VCaP (cell line): ENCODE results near the gene GP9.

Experiments used
- H3K27ac ChIP-seq: fragments of 450-650 bp; 2 replicates; pipeline ENCODE4 v1.5.1; 2017
- TF ChIP-seq, protein P1 (sequence below): fragments of 450-650 bp; conservative IDR thresholded peaks from 2 replicates; pipeline ENCODE4 v1.5.1; 2017; ENCODE audit warnings: mild to moderate bottlenecking, moderate library complexity

Gene GP9

DNA sequence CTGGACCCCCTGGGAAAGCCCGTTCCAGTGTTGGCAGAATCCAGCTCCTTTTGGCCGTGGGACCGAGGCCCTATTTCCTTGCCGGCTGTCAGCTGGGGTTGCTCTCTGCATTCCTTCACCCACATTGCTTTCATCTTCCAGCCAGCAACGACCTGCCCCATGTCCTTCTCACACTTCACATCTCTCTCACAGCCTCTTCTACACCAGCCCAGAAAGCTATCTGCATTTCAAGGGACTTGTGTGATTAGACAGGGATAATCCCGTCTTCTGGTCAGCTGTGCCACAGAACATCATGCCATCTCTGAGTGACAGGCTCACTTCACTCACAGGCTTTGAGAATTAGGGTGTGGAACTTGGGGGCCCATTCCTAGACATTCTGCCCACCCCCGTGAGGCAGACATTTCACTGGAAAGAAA, 43.1 kb upstream of the GP9 start:
- TF ChIP-seq, protein P1, sequence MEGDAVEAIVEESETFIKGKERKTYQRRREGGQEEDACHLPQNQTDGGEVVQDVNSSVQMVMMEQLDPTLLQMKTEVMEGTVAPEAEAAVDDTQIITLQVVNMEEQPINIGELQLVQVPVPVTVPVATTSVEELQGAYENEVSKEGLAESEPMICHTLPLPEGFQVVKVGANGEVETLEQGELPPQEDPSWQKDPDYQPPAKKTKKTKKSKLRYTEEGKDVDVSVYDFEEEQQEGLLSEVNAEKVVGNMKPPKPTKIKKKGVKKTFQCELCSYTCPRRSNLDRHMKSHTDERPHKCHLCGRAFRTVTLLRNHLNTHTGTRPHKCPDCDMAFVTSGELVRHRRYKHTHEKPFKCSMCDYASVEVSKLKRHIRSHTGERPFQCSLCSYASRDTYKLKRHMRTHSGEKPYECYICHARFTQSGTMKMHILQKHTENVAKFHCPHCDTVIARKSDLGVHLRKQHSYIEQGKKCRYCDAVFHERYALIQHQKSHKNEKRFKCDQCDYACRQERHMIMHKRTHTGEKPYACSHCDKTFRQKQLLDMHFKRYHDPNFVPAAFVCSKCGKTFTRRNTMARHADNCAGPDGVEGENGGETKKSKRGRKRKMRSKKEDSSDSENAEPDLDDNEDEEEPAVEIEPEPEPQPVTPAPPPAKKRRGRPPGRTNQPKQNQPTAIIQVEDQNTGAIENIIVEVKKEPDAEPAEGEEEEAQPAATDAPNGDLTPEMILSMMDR: no peak
- H3K27ac ChIP-seq: no peak overlapping the region

- H3K27ac ChIP-seq: no peak overlapping the region
- TF ChIP-seq, protein P1: no peak
Measured at GRCh38 chr3:129018271-129018670, 42.3 kb upstream of the GP9 start.

GRCh38 chr3:129018751-129019150, 41.8 kb upstream of the GP9 start:
- TF ChIP-seq, protein P1: no peak

DNA sequence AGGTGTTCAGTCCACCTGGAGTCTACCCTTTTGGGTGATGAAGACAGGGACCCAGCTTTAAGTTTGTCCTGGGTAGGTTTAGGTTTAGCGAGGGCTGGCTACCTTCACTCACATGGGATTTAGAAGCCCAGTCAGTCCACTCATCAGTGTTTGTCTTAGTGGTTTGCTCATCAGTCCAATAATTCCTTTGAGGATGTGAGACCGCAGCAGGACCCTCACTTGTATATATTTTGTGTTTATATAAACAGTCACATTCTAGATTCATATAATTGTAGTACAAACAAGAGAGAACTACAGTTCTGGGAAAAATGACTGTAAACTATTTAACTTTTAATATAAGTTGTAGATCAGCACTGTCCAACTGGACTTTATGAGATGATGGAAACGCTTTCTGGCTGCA, 41.3 kb upstream of the GP9 start:
- TF ChIP-seq, protein P1: no peak

More at GRCh38 chr3:129018751-129019150, 41.8 kb upstream of the GP9 start:
- H3K27ac ChIP-seq: no peak overlapping the region

GRCh38 chr3:129020691-129021090, 39.9 kb upstream of the GP9 start:
- TF ChIP-seq, protein P1: no peak
- H3K27ac ChIP-seq: no peak overlapping the region

More for the DNA sequence above, 41.3 kb upstream of the GP9 start:
- no peak overlapping the region for H3K27ac ChIP-seq

- TF ChIP-seq, protein P1: no peak
- H3K27ac ChIP-seq: no peak overlapping the region
Measured at GRCh38 chr3:129021140-129021551, 39.4 kb upstream of the GP9 start.

- no peak overlapping the region for H3K27ac ChIP-seq
- TF ChIP-seq, protein P1: no peak
Measured at GRCh38 chr3:129022114-129023007, 38.2 kb upstream of the GP9 start.
